GM10266 (cell line): ENCODE results near the gene LIFR.

Experiments
- DNase-seq: peaks from one replicate; pipeline ENCODE4 v3.0.0; 2012; ENCODE audit errors: extremely low spot score
- CTCF ChIP-seq: IDR thresholded peaks from 2 replicates; pipeline ENCODE4 v1.5.1; 2012; ENCODE audit warnings: mild to moderate bottlenecking, low read depth; ENCODE audit not compliant: control insufficient read depth, insufficient read depth; ENCODE audit errors: missing control alignments

The LIFR gene

GRCh38 chr5:38548064-38548759 is 8.2 kb downstream of the LIFR start:
- no peak for DNase-seq

GRCh38 chr5:38547257-38547656 is 9.2 kb downstream of the LIFR start:
- TF ChIP-seq CTCF = no peak
- DNase-seq = no peak

More at GRCh38 chr5:38548064-38548759, 8.2 kb downstream of the LIFR start:
- no peak for TF ChIP-seq CTCF

- DNase-seq = no peak
These were observed 9.7 kb downstream of the LIFR start for GRCh38 chr5:38546691-38547146.

GRCh38 chr5:38543886-38544285 is 12.6 kb downstream of the LIFR start:
- TF ChIP-seq CTCF = no peak

More at GRCh38 chr5:38546691-38547146, 9.7 kb downstream of the LIFR start:
- no peak for TF ChIP-seq CTCF

GRCh38 chr5:38543074-38543473 is 13.4 kb downstream of the LIFR start:
- DNase-seq = no peak
- TF ChIP-seq CTCF = no peak

More at GRCh38 chr5:38543886-38544285, 12.6 kb downstream of the LIFR start:
- DNase-seq = no peak

DNA sequence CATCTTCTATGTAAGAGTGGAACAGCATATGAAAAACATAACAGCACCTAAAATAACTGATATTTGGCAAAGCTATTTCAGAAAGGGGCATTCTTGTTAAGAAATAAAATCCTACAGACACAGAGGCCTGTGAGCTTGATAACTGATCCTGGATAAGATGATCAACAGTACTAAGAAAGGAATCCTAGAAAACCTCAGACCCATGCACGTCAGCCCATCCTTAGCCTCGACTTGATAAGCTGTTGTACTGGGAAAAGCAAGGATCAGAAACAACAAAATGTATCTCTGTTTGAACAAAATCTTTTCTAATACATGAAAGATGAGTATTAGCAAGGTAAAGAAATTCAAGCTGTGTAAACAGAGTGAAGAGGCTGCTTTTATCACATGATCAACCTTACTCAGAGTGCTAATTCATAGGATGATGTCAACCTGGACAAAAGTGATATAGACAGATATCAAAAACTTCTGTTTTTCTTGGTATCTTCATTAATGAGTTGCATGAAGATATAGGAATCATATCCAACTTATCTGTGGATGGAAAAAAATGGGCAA is 15.2 kb downstream of the LIFR start:
- DNase-seq = no peak
- no peak for TF ChIP-seq CTCF

- no peak for DNase-seq
- TF ChIP-seq CTCF = no peak
These were observed 16.1 kb downstream of the LIFR start for GRCh38 chr5:38540314-38540713.
